Heart left ventricle (tissue), 13 donors: ENCODE results near the gene DAZAP1.

Source experiments
- CTCF ChIP-seq, 12 donors: fragments of 200-600 bp; sonication (generic) in 4 of 12; IDR thresholded peaks; one replicate each; pipeline versions ENCODE4 v1.5.0 to v1.8.0; 2018 to 2022; ENCODE audit warnings: antibody characterized with exemption in 12 of 12, mild to moderate bottlenecking in 5 of 12
- POLR2A ChIP-seq, 2 donors: fragments of 450-650 bp; IDR thresholded peaks; one replicate each; pipeline ENCODE4 v1.6.1; 2017; ENCODE audit warnings: antibody characterized with exemption in 2 of 2, mild to moderate bottlenecking in 2 of 2, moderate library complexity in 2 of 2
- donor health status: ischemic (EF 13 %, LVEDD 7.1; RV severe dilation, severe dysfunction).
- donor health status: DM: no; HTN: yes; CAD: no.
- donor health status: DM: no; HTN: no; CAD: no.
- donor health status: ischemic (EF 25% LVEDD 6.9; RV normal size, moderate dysfunction).
- donor health status: ischemic (EF 25% LVEDD 5.7; RV mildly dilated, moderate dysfunction).
- donor health status: ischemic (EF 35%, LVEDD 5.7; RV mildly dilated, moderate dysfunction).
- donor health status: nonischemic (EF 11% LVEDD 7.7; RV severe dilation, severe dysfunction).
- donor health status: DM: yes; HTN: yes; CAD: no.
- donor health status: PGD.
- donor health status: ischemic (EF 29% LVEDD 5.4; RV normal size, mild dysfunction).
- donor health status: nonischemic (EF 23%, LVEDD 6.1; RV moderate dilation, normal function).

DNA sequence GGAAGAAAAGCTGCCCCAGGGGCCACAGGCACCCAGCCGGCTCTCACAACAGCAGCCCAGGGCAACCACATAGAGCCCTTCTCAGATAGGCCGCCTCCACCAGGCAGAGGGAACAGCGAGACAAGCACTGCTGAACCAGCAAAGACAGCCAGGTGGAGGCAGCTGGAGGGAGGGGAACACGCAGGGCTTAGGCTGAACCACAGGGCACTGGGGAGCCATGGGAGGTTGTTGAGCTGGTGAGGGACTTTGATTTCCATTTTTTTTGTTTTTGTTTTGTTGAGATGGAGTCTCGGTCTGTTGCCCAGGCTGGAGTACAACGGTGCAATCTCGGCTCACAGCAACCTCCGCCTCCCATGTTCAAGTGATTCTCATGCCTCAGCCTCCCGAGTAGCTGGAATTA lies 9.5 kb upstream of the DAZAP1 start:
- TF ChIP-seq CTCF (IDR thresholded peaks at IDR 0.05) (no peak), POLR2A (IDR thresholded peaks at IDR 0.05) (no peak)
